ENCODE results near the gene CRLF1.

CRLF1 gene

GRCh38 chr19:18651733-18652132, 45.1 kb upstream of the CRLF1 start:
- no peak for TF ChIP-seq POLR2AphosphoS5 (IDR thresholded peaks at IDR 0.05; ENCODE audit: low read depth, low read length)
- no peak for TF ChIP-seq SIN3A (IDR thresholded peaks at IDR 0.05; ENCODE audit: borderline replicate concordance, insufficient read depth, low read length)
- TF ChIP-seq REST (IDR thresholded peaks at IDR 0.05; ENCODE audit: insufficient read depth in 1 of 2, low read depth in 2 of 2, low read length in 2 of 2) = no peak
- no peak for TF ChIP-seq TAF1 (IDR thresholded peaks at IDR 0.05; ENCODE audit: borderline replicate concordance, insufficient read depth, low read length)
- TF ChIP-seq FOXP2 (optimal IDR thresholded peaks at IDR 0.05; ENCODE audit: borderline replicate concordance, extremely low read depth, extremely low read length, insufficient read depth) = no peak

- TF ChIP-seq REST (IDR thresholded peaks at IDR 0.05; ENCODE audit: insufficient read depth in 1 of 2, low read depth in 2 of 2, low read length in 2 of 2) (no peak), TAF1 (IDR thresholded peaks at IDR 0.05; ENCODE audit: borderline replicate concordance, insufficient read depth, low read length) (no peak), POLR2AphosphoS5 (IDR thresholded peaks at IDR 0.05; ENCODE audit: low read depth, low read length) (no peak), SIN3A (IDR thresholded peaks at IDR 0.05; ENCODE audit: borderline replicate concordance, insufficient read depth, low read length) (no peak), FOXP2 (optimal IDR thresholded peaks at IDR 0.05; ENCODE audit: borderline replicate concordance, extremely low read depth, extremely low read length, insufficient read depth) (no peak)
These were observed 44.7 kb upstream of the CRLF1 start for GRCh38 chr19:18651300-18651699.

GRCh38 chr19:18650468-18651041, 44.0 kb upstream of the CRLF1 start:
- no peak for TF ChIP-seq SIN3A (IDR thresholded peaks at IDR 0.05; ENCODE audit: borderline replicate concordance, insufficient read depth, low read length)
- TF ChIP-seq FOXP2 (optimal IDR thresholded peaks at IDR 0.05; ENCODE audit: borderline replicate concordance, extremely low read depth, extremely low read length, insufficient read depth) = peak; percentile 59

- TF ChIP-seq FOXP2 (optimal IDR thresholded peaks at IDR 0.05; ENCODE audit: borderline replicate concordance, extremely low read depth, extremely low read length, insufficient read depth) (no peak), SIN3A (IDR thresholded peaks at IDR 0.05; ENCODE audit: borderline replicate concordance, insufficient read depth, low read length) (no peak), POLR2AphosphoS5 (IDR thresholded peaks at IDR 0.05; ENCODE audit: low read depth, low read length) (no peak), TAF1 (IDR thresholded peaks at IDR 0.05; ENCODE audit: borderline replicate concordance, insufficient read depth, low read length) (0 out of 2 replicates have a peak, but pooled peaks have one; percentile 28), REST (IDR thresholded peaks at IDR 0.05; ENCODE audit: insufficient read depth in 1 of 2, low read depth in 2 of 2, low read length in 2 of 2) (no peak)
These were observed 43.4 kb upstream of the CRLF1 start for GRCh38 chr19:18650021-18650390.

GRCh38 chr19:18649371-18650020, 42.9 kb upstream of the CRLF1 start:
- no peak for TF ChIP-seq TAF1 (IDR thresholded peaks at IDR 0.05; ENCODE audit: borderline replicate concordance, insufficient read depth, low read length)
- TF ChIP-seq FOXP2 (optimal IDR thresholded peaks at IDR 0.05; ENCODE audit: borderline replicate concordance, extremely low read depth, extremely low read length, insufficient read depth) = peak; percentile 19
- no peak for TF ChIP-seq POLR2AphosphoS5 (IDR thresholded peaks at IDR 0.05; ENCODE audit: low read depth, low read length)
- TF ChIP-seq REST (IDR thresholded peaks at IDR 0.05; ENCODE audit: insufficient read depth in 1 of 2, low read depth in 2 of 2, low read length in 2 of 2) = no peak
- TF ChIP-seq SIN3A (IDR thresholded peaks at IDR 0.05; ENCODE audit: borderline replicate concordance, insufficient read depth, low read length) = 0 out of 2 replicates have a peak, but pooled peaks have one; percentile 31

Measured in PFSK-1 (cell line).